Lung (tissue), 12 donors: ENCODE data around the gene PELI2. TPM values are rescaled to one million over a fixed set of nuclear protein-coding genes. Genes with fewer than 3 reads are reported as not detected.

Experiments
- ATAC-seq: fragments of 200-7000 bp; cut with Tn5 transposase; one replicate; pipeline ENCODE4 v1.9.1; 2020; ENCODE audit warnings: moderate number of reproducible peaks; ENCODE audit not compliant: insufficient read depth, low FRiP score
- DNase-seq, 3 donors: peaks; one replicate each; pipeline ENCODE4 v3.0.0-alpha.2; 2013 to 2017
- H3K27ac ChIP-seq, 2 donors: one replicate each; pipeline ENCODE4 v1.5.1; 2013; ENCODE audit warnings: mild to moderate bottlenecking in 2 of 2, moderate library complexity in 2 of 2, control low read depth in 1 of 2, inconsistent platforms in 1 of 2, low read depth in 1 of 2, low read length in 1 of 2
- H3K27me3 ChIP-seq, 3 donors: one replicate each; pipeline ENCODE4 v1.5.1; 2013; ENCODE audit warnings: low read length in 2 of 3; ENCODE audit not compliant: control insufficient read depth in 3 of 3, insufficient read depth in 3 of 3
- H3K36me3 ChIP-seq, 4 donors: one replicate each; pipeline ENCODE4 v1.5.1; 2013; ENCODE audit warnings: low read length in 4 of 4, mild to moderate bottlenecking in 1 of 4, moderate library complexity in 1 of 4; ENCODE audit not compliant: control insufficient read depth in 4 of 4, insufficient read depth in 4 of 4
- H3K4me1 ChIP-seq, 5 donors: one replicate each; pipeline ENCODE4 v1.5.1; 2013; ENCODE audit warnings: low read length in 5 of 5, mild to moderate bottlenecking in 2 of 5, moderate library complexity in 1 of 5; ENCODE audit not compliant: control insufficient read depth in 5 of 5, insufficient read depth in 5 of 5
- H3K4me3 ChIP-seq: one replicate; pipeline ENCODE4 v1.5.1; 2013; ENCODE audit warnings: mild to moderate bottlenecking, control low read depth, moderate library complexity
- H3K9ac ChIP-seq, 2 donors: one replicate each; pipeline ENCODE4 v1.5.1; 2013; ENCODE audit warnings: low read length in 2 of 2, control low read depth in 1 of 2; ENCODE audit not compliant: insufficient read depth in 1 of 2
- H3K9me3 ChIP-seq, 4 donors: one replicate each; pipeline ENCODE4 v1.5.1; 2013; ENCODE audit warnings: low read length in 3 of 4, mild to moderate bottlenecking in 1 of 4, moderate library complexity in 1 of 4; ENCODE audit not compliant: control insufficient read depth in 4 of 4, insufficient read depth in 3 of 4
- CTCF ChIP-seq: IDR thresholded peaks from 2 replicates; pipeline ENCODE4 v1.5.1; 2012; ENCODE audit warnings: mild to moderate bottlenecking; ENCODE audit errors: control extremely low read depth, extremely low read depth
- WGBS, 2 donors: extraction: QIAGEN DNeasy Blood & Tissue Kit; methylation state at CpG; one replicate each; pipeline ENCODE4 v1.1.7; 2013; 5-methylcytosine and 5-hydroxymethylcytosine counted together
- polyA plus RNA-seq, 2 donors: library from polyadenylated mRNA; stranded (reverse); fragments of 200-250 nt; gene quantifications; one replicate each; pipeline ENCODE4 v1.2.1, GENCODE V29; 2013
- total RNA-seq, 2 donors: library from RNA; depleted of rRNA in 1 of 2; stranded (reverse); fragments of >200 nt in 1 of 2; gene quantifications; one replicate each; pipeline ENCODE4 v1.2.1, GENCODE V29; 2014 to 2021
- donor health status: control.
- donor health status: control.
- donor health status: Bipolar disorder and iron deficiency.
- donor health status: healthy.
- donor health status: DM: yes; HTN: yes; CAD: no.

PELI2 gene
- total and polyA plus RNA-seq, 4 donors, result 3.8 to 21.1 (median 8.5) TPM

GRCh38 chr14:56107615-56108014 is 10.6 kb upstream of the PELI2 start:
- Histone ChIP-seq H3K36me3 (no peaks in the 10 kb centered on the region), H3K27me3 (no peaks in the 10 kb centered on the region), H3K4me3 (no peak overlapping the region), H3K9me3 (no peaks in the 10 kb centered on the region), H3K27ac (no peak overlapping the region), H3K9ac (no peak overlapping the region), H3K4me1 (no peaks in the 10 kb centered on the region)
- no peak for DNase-seq
- TF ChIP-seq CTCF, result no peak
- WGBS, 2 donors, result 75 to 80% methylated on average over 5 of the region's 5 CpGs
- ATAC-seq, result no peak

GRCh38 chr14:56108057-56108456 is 10.2 kb upstream of the PELI2 start:
- Histone ChIP-seq H3K9ac (no peak overlapping the region), H3K27me3 (no peaks in the 10 kb centered on the region), H3K27ac (no peak overlapping the region), H3K36me3 (no peaks in the 10 kb centered on the region), H3K9me3 (no peaks in the 10 kb centered on the region), H3K4me3 (no peak overlapping the region), H3K4me1 (no peaks in the 10 kb centered on the region)
- no peak for TF ChIP-seq CTCF
- ATAC-seq (no peak), DNase-seq (no peak)
- WGBS, 2 donors, result 33 to 59% methylated on average over 1 of the region's 1 CpG

- Histone ChIP-seq H3K27ac (no peak overlapping the region), H3K4me1 (peaks cover 0 to 9% (median 0%) of the 10 kb centered on the region in 5 donors), H3K27me3 (no peaks in the 10 kb centered on the region), H3K9ac (no peak overlapping the region), H3K36me3 (no peaks in the 10 kb centered on the region), H3K4me3 (no peak overlapping the region), H3K9me3 (no peaks in the 10 kb centered on the region)
- no peak for TF ChIP-seq CTCF
- DNase-seq (no peak), ATAC-seq (no peak)
- 50 to 71% methylated on average over 2 of the region's 2 CpGs for WGBS, 2 donors
Measured at GRCh38 chr14:56112781-56113180, 5.4 kb upstream of the PELI2 start.

GRCh38 chr14:56115334-56115870 is 2.8 kb upstream of the PELI2 start:
- no peak for ATAC-seq
- Histone ChIP-seq H3K9me3 (no peaks in the 10 kb centered on the region), H3K27ac (no peak overlapping the region), H3K36me3 (no peaks in the 10 kb centered on the region), H3K9ac (no peak overlapping the region), H3K27me3 (no peaks in the 10 kb centered on the region), H3K4me1 (peaks cover 0 to 21% (median 0%) of the 10 kb centered on the region in 5 donors), H3K4me3 (no peak overlapping the region)
- no peak for DNase-seq
- TF ChIP-seq CTCF, result no peak
- WGBS, 2 donors, result 93 to 100% methylated on average over 3 of the region's 3 CpGs
